ENCODE measurements around the gene LFNG.
"Not testable (repeated sequence)": the region's sequence is repeated elsewhere in the genome, so short reads cannot be mapped to it uniquely, and the experiment has no call there.

The LFNG gene

DNA sequence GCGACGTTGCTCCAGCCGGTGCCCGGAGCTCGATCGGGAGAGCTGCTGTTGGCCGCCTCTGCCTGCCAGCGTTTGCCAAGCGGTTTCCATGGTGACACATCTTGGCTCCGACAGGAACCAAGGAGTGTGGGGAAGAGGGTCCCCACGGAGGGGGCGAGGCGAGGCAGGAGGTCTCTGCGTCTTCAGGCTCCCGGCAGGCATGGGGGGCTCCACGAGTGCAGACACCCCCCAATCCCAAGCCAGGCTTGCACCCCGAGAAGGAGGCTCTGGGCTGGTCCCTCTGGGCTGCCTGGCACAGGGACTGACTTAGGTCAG lies 12.2 kb downstream of the LFNG start:
- DNase-seq: not testable (repeated sequence)

DNA sequence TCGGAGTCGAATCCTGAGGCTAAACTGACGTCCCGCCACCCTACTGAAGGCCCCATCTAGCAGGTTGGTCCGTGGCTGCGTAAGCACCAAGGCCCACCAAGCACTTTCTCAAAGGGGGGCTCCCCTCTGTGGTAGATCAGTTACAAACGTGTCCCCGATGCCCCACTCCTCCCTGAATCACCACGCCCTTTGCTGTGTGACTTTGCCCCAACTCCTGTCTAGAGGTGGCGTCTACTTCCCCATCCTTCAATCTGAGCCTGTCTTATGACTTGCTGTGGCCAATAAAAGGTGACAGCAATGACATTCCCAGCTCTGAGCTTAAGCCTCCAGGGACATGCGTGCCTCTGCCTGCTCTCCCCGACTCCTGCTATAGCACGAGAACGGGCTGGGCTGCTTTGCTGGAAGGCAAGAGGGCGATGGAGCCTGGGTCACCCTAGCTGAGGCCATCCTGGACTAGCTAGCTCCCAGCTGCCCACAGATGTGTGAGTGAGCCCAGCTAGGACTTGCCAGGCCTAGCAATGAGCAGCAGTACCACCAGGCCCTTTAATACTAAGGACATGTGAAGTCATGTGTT lies 12.7 kb downstream of the LFNG start:
- not testable (repeated sequence) for DNase-seq

GRCh38 chr7:2532816-2533215 lies 13.2 kb downstream of the LFNG start:
- not testable (repeated sequence) for DNase-seq

- not testable (repeated sequence) for DNase-seq
Measured at GRCh38 chr7:2533566-2533965, 14.0 kb downstream of the LFNG start.

GRCh38 chr7:2534214-2534613 lies 14.6 kb downstream of the LFNG start:
- not testable (repeated sequence) for DNase-seq

DNA sequence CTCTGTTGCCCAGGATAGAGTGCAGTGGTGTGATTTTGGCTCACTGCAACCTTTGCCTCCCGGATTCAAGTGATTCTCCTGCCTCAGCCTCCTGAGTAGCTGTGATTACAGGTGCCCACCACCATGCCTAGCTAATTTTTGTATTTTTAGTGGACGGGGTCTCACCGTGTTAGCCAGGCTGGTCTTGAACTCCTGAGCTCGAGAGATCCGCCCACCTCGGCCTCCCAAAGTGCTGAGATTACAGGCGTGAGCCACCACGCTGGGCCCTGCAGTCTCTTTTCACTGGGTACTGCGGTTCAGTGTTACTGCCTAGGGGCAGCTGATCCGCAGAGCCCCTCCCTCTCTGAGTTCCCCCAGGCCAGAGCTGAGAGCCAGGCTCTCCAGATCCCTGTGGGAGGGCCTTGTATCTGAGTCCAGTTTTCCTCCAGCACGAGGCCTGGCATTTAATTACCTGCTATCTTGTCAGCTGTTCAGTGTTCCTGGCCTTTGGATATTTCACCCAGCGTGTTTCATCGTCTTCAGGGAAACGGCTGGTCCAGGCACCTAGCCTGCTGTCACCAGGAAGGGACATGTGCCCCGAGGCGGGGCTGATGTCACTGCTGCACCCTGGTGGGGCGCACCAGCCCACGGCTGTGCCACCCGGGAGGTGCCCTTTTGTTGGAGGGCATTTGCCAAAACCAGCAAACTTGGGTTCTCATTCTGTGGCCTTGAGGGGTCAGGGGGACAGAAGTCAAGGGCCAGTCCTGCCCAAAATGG lies 16.5 kb downstream of the LFNG start:
- DNase-seq: not testable (repeated sequence)

DNA sequence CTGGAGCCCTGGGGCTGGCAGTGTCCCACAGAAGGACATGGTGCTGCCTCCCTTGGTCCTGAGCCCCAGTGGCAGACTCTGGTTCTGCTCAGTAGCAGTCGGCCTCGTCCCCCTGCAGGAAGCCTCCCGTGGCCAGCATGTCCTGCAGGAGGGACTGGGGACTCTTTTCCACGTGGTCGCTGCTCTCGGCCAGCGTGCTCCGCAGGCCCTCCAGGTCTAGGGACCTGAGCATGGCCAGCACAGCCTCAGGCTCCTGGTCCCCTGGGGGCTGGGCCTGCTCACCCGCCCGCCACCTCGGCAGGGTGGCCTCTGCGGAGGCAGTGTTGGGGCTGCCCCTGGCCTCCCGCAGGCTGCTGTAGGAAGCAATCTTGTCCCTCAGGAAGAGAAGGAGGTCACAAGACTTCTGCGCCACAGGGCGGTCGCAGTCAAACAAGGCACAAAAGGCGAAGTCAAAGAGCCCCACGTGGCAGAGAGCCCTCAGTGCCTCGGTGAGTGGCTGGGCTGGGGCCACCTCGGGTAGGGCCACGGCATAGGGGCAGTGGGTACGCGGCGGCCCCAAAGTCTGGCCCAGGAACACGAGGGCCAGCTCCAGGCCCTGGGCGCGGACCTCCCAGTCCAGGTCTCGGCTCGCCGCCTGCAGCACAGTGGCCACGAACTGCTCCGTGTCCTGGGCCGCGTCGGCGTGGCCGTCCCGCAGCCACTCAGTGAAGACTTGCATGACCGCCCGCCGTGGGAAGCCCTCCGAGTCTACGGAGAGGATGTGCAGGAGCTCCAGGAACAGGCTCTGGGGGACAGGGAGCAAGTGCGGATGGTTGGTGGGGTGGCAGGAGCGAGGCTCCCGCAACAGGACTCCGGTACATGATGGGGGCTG lies 18.6 kb downstream of the LFNG start:
- DNase-seq: no peak

GRCh38 chr7:2539031-2539911 lies 19.7 kb downstream of the LFNG start:
- no peak for DNase-seq

GRCh38 chr7:2540133-2540532 lies 20.6 kb downstream of the LFNG start:
- DNase-seq: no peak

GRCh38 chr7:2540641-2541051 lies 21.1 kb downstream of the LFNG start:
- no peak for DNase-seq

DNA sequence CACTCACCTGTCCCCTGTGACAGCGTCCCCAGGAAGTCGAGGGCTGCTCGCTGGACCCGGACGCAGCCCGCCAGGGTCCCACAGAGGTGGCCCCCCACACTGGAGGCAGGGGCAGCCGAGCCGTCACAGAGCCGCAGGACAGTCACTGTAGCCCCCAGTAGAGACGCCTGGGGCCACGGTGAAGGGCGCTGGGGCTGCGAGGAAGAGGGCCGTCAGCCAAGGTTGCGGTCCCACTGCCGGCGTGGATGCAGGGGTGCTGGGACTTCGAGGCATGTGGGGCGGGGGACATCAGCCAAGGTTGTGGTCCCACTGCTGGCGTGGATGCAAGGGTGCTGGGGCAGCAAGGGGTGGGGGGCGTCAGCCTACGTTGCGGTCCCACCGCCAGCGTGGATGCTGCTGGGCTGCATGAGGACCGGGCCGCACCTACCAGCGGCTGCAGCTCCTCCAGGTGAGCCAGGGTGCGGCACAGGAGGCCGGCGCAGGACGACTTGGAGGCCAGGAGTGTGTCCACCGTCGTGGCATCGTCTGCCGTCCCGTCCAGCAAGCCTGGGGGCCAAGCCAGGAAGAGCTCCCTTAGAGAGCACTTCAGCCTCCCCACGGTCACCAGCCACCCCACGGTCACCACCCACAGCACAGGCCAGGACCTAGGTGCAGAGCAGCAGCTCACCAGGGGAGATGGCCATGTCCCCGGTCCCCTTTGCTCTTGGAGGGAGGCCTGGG lies 21.9 kb downstream of the LFNG start:
- no peak for DNase-seq

GRCh38 chr7:2542011-2542915 lies 22.7 kb downstream of the LFNG start:
- DNase-seq: no peak

- DNase-seq: no peak
Measured at GRCh38 chr7:2542916-2543871, 23.6 kb downstream of the LFNG start.

GRCh38 chr7:2544541-2545188 lies 25.1 kb downstream of the LFNG start:
- no peak for DNase-seq

DNA sequence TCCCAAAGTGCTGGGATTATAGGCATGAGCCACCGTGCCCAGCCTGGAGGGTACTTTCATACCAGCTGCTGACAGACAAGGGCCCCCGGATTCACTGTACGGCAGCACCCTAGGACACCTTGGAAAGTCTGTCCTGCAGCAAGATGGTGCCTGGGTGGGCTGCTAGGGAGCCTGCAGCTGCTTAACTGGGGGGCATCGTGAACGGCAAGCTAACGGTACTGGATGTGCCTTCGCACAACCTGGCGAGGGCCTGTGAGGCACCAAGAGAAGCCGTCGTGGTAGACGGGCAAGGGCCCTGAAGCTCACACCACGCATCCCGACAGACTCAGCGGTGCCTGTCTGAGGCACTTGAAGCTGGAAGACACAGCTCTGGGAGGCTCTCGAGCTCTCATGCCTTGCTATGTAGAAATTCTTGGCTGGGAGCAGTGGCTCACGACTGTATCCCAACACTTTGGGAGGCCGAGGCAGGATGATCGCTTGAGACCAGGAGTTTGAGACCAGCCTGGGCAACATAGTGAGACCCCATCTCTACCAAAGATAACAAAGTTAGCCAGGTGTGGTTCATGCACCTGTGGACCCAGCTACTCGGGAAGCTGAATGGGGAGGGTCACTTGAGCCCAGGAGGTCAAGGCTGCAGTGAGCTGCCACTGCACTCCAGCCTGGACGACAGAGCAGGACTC lies 26.3 kb downstream of the LFNG start:
- no peak for DNase-seq

GRCh38 chr7:2546776-2547586 lies 27.4 kb downstream of the LFNG start:
- no peak for DNase-seq

DNA sequence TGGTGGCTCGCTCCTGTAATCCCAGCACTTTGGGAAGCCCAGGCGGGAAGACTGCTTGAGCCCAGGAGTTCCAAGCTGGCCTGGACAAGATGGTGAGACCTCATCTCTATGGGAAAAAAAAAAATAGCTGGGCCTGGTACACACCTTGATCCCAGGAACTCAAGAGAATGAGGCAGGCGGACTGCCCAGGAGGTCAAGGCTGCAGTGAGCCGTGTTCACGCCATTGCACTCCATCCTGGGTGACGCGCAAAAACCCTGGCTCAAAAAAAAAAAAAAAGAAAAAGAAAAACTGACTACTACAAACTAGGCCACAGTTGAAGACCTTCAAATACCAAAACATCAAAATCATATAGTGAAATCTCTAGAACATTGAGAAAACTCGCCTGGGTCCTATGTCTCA lies 31.8 kb downstream of the LFNG start:
- DNase-seq: no peak

DNA sequence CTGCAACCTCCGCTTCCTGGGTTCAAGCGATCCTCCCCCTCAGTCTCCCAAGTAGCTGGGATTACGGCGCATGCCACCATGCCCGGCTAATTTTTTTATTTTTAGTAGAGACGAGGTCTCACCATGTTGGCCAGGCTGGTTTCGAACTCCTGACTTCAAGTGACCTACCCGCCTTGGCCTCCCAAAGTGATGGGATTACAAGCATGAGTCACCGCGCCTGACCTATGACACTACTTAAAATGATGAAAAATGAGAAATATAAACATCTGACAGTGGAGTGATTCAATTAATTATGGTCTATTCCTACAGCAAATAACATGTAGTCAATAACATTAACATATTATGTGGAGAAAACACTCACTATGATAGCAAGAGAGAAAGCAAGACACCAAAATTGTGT lies 33.5 kb downstream of the LFNG start:
- DNase-seq: no peak

Measured in SW 1271 (cell line).